Activated gamma-delta T cell treated with anti-CD3 and anti-CD28 coated beads, Interleukin-2, amount 50 U/mL, for 16 hours (primary cell): ENCODE data around the gene PTK7.
"Not testable (repeated sequence)": the region's sequence is repeated elsewhere in the genome, so short reads cannot be mapped to it uniquely, and the experiment has no call there.

ENCODE experiments used
- DNase-seq: peaks from one replicate; pipeline ENCODE4 v3.0.0-alpha.2; 2020; ENCODE audit warnings: low read depth

PTK7 gene

DNA sequence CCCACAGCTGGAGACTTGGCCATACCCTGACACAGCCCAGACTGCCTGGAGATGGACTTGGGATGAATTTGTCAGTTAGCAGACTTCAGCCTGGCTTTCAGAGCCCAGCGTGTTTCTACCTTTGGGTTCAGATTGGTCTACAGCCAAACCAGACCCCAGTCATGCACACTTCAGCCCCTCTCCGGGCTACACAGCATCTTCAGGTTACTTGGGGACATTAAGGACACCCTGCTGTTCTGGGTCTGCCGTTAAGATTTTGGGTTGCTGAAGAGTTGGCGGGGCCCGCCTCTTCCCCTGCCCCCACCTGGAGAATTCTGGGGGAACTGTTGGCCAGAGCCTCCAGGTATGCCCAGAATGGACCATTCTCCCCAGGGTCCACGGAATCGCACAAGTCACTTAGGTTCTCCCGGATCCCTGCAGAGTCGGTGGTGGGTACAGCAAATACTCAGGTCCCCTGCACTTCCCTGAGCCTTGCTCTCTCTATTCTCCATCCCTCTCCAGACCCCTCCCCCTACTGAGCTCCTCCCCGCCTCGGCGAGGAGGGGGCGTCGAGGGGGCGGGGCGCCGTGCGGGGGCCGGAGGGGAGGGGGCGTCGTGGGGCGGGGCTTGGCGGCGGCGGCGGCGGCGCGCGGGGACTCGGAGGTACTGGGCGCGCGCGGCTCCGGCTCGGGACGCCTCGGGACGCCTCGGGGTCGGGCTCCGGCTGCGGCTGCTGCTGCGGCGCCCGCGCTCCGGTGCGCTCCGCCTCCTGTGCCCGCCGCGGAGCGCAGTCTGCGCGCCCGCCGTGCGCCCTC is at the start of gene PTK7:
Gene PTK7, plus strand, starts transcription at position 645 of the 794 bp plus-strand sequence. CDS start 175 bp downstream, outside the sequence.
- no peak for DNase-seq

DNA sequence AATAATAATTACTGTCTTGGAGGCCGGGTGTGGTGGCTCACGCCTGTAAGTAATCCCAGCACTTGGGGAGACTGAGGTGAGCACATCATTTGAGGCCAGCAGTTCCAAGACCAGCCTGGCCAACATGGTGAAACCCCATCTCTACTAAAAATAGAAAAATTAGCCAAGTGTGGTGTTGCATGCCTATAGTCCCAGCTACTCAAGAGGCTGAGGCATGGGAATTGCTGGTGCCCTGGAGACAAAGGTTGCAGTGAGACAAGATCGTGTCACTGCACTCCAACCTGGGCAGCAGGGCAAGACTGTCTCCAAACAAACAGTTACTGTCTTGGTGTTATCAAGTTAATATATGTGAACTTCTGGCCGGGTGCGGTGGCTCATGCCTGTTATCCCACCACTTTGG is 49.7 kb upstream of the PTK7 start:
- DNase-seq: no peak

DNA sequence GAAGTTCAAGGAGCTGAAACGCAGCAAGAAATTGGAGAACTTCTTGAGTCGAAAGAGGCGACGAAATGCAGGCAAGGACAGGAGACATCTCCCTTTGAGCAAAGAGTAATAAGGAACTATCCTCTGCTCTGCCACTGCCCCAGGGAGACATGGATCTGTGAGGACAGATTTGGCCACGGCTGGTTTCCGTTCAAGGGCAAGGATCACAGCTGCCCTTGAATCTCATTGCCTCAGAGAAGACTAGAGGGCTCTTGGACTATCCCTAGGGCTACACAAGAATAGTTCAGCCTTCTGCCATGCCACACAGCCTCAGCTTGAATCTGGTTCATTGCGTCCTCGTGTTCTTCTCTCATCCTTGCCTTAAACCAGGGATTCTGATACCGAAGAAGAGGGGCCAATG is 47.0 kb upstream of the PTK7 start:
- no peak for DNase-seq

DNA sequence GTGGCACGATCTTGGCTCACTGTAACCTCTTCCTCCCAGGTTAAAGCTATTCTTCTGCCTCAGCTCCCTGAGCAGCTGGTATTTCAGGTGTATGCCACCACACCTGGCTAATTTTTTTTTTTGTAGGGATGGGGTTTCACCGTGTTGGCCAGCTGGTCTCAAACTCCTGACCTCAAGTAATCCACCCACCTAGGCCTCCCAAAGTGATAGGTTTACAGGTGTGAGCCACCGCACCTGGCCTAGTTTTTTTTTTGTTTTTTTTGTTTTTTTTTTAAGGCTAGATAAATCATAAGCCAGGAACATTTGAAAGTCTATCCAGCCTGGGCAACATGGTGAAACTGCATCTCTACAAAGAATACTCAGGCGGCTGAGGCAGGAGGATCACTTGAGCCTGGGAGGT is 43.8 kb upstream of the PTK7 start:
- DNase-seq: no peak

DNA sequence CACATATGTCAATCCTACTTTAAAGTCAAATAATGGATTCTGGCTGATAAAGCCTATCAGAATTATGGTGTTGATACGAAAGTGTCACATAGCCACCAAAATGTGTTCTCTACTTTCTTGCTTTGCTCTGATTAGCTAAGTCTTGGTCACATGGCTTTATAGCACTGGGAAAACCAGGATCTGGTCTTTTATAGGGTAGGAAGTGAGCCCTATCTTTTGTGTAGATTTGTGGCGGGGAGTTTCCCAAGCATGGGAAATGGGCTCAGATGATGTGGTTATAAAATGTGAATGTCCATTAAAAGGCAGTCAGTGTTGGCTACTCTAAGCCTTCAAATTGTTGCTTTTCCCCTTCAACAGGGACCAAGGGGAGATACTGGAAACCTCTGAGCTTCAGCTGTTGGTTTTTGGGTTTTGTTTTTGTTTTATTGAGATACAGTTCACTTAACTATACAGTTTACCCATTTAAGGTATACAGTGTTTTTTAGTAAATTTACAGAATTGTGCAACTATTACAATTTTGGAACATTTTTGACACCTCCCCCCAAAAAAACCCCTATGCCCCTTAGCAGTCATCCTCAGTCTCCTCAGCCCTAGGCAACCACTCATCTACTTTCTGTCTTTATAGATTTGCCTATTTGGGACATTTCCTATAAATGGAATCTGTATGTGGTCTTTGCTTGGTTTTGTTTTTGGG is 42.5 kb upstream of the PTK7 start:
- DNase-seq: no peak

DNA sequence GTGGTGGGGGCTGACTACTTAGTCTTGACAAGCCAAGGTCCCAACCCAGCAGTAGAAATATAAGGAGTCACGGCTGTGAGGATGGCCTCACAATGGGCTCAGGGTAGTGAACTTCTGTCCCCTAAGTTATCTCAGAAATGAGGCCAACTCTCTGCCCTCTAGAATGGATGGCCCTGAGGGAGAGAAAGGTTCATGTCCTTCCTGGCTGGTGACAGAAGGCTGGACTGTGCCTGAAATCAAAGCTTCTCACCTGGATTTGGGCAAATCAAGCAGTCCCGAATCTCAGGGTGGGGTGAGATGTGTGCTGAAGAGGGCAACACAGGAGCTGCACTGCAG is 42.0 kb upstream of the PTK7 start:
- no peak for DNase-seq

DNA sequence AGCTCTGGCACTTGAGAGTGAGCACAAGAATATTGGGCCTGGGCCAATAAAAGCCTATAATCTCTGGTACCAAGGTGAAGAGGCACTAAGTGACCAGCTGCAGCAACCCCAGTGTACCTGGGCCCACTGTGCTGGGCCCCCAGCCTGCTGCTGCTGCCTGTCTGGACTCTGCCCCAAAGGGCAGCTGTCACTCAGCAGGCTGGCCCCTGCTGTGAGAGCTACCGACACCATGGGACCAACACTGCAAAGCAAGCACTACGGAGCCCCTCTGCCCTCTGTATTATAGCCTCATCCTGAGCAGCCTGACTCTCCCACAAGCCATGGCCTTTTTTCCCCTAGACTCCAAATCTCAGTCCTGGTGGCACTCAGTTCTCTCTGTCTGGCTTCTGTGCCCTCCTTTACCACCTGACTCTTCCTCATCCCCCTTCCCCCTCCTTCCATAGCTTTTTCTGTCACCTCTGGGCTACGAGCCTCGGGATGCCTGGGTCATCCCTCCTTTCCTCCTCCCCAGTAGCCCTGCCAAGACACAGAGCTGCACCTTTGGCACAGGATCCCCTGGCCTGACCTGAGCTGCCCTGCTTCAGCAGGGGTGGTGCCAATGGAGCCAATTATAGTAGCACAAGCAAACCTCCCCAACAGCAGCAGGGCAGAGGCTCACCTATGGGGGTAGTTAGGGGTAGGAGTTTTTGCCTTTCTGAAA is 40.5 kb upstream of the PTK7 start:
- no peak for DNase-seq

DNA sequence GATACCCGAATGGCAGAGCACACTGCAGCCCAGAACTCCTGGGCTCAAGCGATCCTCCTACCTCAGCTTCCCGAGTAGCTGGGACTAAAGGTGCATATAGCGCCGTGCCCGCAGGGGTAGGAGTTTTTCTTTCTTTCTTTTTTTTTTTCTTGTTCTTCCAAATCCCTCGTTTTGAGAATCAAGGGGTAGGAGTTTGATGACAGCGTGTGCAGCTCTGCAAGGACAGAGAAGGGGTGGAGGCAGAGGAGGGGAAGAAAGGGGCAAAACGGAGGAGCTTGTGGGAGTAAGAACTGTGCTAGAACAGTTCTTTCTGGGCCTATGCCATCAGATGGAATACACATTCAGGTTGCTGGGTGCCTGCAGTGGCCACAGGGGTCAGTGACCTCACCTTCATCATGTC is 39.4 kb upstream of the PTK7 start:
- DNase-seq: no peak

DNA sequence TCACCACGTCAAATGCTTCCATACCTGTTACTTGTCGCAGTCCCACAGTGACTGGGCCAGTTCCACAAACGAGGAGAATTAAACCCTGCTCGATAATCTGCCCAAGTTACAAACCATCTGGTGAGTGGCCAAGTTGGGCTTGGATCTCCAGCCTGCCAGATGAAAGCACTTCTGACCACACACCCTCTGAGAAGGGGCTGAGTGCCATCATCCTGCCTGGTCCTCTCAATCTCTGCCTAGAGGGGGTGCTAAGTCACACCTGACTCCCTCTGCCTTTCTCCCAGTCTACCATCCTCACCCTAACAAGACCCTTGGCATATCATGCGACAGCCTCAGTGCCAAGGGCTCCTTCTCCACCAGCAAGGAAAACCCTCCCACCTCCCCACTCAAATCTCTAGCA is 38.9 kb upstream of the PTK7 start:
- no peak for DNase-seq

DNA sequence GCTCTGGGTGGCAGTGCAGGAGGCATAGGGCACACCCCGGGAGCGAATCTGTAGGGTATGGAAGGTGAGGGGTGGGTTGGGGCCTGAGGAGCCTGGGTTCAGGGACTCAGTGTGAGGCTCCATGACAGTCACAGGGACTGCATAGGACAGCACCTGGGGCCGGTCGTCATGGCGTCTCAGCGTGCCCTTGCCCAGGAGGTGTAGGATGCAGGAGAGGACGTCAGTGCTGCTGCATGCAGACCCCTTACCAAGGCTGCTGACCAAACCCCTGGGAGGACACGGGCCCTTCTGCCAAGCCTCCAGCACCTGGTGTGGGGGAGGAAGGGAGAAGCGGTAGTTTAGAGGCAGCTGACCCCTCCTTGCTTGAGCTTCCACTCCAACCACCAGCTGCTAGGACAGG is 38.4 kb upstream of the PTK7 start:
- no peak for DNase-seq

DNA sequence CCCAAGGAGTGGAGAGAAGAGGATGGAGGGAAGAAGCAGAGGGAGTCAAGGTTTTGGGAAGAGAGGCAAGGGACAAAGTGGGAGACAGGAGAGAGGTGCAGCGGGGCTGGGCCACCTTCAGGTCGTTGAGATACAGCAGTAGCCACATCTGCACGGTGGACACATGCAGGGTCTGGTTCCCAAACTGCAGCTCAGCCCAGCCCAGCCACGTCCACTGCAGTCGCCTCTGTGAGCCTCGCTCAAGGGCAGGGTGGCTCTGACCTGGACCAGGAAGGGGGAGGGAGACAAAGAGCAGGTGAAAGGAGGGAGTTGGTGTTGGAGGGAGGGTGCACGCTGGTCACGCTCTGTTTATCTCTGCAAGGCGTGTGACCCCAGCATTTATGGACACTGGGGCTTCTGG is 37.4 kb upstream of the PTK7 start:
- DNase-seq: no peak

DNA sequence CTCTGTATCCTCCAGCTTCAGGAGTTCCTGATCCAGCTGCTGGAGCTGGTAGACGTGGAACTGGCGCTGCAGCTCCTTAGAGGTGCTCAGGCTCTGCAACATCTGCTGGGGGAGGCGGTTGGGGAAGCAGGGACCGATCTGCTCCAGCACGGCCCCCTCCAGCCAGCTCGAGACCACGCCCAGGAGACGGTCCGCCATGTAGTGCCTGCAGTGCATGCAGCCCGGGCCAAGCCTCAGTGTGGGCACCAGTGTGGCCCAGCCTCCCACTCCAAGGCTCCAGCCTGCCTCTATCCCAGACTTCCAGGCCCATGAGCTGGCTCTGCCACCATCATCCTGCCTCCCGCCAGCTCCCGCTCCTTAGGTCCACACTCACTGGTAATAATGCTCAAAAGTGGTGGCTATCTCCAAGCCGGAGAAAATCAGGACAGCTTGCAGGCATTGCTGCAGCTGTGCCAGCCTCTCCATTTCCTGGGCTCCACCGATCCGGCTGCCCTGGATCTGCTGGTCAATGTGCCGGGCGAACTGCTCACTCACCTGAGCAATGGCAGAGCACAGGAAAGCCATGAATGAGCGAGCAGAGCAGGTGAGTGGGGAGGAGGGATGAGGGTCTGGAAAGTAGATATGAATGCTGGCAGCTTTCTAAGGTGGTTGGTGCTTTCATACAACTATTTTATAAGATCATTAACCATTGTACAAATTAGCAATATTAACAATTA is 35.4 kb upstream of the PTK7 start:
- no peak for DNase-seq

DNA sequence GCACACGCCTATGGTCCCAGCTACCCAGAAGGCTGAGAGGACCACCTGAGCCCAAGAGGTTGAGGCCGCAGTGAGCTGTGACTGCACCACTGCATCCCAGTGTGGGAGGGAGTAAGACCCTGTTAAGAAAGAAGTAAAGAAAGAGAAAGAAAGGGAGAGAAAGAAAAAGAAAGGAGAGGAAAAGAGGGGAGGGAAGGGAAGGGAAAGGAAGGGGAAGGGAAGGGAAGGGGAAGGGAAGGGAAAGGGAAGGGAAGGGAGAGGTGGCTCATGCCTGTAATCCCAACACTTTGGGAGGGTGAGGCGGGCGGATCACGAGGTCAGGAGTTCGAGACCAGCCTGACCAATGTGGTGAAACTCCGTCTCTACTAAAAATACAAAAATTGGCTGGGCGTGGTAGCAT is 34.6 kb upstream of the PTK7 start:
- DNase-seq: not testable (repeated sequence)

DNA sequence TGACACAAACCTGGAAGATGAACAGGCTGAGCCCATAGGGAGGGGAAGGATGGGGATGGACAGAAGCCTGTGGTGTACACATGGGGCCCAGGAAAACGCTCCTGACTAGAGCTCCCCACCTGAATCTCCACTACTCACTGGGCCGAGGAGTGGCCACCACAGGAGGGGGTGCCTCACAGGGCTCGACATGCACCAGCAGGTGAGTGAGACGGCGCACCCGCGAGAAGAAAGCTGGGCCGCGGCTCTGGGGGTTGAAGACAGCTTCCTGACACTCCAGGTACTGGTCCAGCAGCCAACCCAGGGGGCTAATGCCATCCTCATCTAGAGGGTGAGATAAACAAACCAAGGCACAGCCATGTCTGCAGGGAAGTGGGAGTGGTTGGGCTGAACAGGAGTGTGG is 32.8 kb upstream of the PTK7 start:
- no peak for DNase-seq

DNA sequence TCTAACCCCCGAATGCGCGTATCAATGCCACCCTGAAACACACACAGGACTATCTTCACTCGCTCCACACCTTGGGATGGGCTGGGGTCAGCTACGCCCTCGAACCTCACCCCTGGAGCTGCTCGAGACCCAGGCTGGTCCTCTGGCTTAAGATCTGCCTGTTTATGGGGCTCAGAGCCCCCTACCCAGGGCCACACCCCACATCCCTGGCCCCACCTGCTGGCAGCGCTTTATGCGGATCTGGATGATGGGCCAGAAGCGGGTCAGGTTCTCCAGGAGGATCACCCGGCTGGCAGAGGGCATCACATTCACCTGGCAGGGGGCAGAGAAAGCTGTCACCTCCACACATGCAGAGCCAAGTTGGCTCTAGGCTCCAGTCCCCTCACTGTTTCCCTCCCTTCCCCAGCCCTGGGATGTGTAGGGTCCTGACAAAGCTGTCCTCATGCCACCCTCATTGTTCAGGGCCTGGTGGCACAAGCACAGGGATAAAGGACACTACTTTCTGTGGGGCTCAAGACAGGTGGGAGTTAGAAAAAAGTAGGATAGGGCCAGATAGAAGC is 30.7 kb upstream of the PTK7 start:
- no peak for DNase-seq

DNA sequence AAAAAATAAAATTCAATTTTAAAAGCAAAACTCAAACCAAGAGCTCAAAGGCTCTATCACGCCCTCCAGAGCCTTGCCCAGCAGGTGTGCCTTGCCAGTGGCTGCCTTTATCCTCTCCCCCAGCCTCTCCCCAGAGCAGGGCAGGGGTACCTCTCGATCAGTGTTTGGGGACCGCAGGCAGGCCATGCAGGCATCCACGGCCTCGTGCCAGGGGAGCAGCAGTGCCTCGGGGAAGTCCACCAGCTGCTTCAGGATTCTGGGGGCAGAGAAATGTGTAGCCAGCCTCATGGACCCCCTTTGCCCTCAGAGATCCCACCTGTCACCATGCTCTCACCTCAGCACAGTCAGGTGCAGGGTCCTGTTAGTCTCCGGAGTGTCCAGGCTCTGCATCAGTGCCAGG is 28.1 kb upstream of the PTK7 start:
- DNase-seq: no peak

DNA sequence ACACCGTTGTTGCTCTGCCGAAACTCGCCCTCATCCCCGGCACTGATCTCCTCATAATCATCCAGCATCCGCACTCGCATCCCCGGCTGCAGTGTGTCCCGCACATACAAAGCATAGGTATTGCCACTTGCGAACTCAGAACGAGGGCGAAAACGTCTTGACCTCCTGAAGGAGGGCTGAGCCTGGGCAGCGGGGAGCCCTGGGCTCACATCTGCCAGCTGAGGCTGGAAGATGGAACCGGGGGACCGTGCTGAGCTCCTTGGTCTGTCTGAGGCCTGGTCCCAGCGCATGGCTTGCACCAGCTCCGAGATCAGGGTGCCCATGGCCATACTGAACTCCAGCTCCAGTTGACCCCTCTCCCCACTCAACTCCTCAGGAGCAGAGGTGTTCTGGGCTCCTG is 25.1 kb upstream of the PTK7 start:
- no peak for DNase-seq

DNA sequence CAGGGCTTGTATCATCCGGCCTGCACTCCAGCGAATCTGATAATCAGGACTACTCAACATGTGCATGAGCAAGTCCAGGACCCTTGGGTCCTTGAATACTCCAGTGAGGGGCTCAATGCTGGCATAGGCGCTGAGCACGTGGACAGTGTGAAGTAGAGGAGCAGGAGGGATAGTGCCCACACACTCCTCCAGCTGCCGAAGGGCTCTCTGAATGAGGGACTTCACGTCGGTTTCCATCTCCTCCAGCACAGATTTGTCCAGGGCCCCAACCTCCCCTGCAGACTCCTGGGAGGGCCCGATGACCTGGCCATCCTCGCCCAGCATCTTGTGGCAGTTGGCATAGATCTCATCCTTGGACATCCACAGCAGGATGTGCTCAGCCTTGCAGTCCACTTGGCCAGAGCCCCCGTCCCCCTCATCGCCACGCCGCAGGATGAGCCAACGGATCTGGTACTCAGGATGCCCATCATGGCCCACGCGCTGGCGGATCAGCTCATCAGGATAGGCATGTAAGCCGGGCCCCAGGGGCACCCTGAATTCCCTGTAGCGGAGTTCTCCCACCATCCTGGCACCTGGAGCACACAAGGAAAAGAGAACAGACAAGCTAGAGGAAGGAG is 23.8 kb upstream of the PTK7 start:
- no peak for DNase-seq

DNA sequence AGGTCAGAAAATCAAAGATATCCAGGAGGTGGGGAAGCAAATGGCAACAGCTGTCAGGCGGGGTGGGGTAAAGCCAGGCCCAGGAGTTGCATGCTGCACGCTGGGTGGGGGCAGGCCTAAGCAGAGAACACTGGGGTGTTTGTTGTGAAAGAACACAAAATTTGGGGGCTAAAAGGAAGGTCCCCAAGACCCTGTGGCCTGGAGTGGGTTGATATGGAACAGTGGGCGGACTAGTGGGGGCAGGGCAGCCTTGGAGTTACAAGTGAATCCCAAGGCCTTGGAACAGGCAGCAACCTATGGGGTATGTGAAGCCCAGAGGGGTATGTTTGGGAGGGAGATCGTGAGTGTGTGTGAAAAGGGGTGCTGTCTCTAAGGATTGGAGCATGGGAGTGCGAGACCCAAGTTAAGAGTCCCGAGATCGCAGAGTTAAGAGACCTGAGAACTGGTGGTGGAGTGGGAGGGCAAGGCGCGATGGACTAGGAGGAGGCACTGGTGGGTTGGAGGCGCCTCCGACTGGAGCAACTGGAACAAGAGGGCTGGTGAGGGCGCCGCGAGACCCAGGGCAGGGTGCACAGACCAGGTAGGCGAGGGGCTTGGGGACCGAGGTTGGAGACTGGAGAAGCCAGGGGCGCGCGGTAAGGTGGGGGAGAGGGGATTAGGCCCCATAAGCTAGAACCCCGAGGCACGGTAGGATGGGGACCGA is 23.1 kb upstream of the PTK7 start:
- DNase-seq: no peak

DNA sequence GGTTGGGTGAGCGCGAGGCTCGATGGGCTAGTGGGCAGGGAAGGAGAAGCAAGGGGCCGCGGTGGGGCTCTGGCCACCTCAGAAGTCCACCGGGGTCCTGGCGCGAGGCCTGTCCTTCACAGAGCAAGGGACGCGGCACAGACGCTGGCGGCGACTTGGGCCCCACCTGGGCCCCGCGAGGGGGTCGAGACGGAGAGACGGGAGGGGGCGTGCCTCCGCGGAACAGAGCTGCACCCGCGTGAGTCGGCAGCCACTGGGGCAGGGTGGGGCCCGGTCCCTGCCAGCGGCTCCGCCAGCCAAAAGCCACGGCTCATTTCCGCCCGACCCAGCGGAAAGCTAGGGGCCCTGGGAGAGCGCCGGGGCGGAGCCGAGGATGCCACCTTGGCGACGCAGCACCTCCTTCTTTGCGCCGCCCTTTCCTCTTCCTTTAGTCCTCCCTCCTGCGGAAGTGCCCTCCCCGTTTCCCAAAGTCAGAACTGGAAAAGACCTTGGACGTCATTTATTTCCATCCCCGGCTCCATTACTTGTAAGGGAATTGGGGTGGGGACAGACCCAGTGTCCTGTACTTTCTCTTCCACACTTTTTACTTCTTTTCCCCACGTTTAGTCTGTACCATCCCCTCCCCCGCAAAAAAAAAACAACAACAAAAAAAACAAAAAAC is 22.4 kb upstream of the PTK7 start, which contains the start of gene CUL7:
Gene CUL7, minus strand, starts transcription at position 307 of the 661 bp plus-strand sequence. CDS start 1,063 bp downstream, outside the sequence.
- peak; percentile 75 for DNase-seq
